ENCODE data around the gene AHCYL1. TPM values are rescaled to one million over a fixed set of nuclear protein-coding genes. Genes with fewer than 3 reads are reported as not detected.

Gene AHCYL1
- total and polyA plus RNA-seq, 2 donors (not counting 3 experiments of a cell fraction or from before 2014, with no cell fraction given): 49.2 to 74.2 TPM

DNA sequence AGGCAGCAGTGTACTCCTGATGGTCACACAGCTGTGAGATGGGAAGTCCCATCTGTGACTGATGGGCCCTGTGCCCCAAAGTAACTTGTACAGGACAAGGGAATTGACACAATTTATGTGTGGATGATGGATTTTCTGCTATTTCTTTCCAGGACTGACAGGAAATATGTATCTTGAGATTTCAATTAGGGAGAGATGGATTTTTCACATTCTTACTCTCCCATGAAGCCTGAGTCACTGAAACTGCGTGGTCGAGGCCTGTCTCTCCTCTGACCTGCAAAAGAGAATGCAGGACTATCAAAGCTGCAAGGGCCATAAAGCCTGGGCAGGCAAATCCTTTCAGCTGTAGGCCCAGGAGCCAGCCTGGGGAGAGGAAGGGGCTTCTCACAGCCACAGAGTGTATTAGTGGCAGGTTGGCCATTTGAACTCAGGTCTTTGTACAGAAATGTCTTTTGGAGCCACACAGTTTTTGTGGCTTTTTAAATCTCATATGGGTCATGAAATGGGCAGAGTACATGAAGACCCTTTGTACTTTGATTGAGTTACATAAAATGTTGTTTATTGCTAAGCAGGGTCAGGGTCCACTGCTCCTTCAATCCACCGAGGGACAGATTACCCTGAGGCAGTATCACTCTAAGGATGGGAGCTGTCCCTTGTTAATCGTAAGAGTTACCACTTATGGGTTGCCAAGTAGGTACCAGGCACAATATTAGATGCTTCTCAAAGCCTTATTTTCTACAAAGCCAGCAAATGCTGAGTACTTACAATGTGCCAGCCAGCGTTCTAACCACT is 71.1 kb downstream of the AHCYL1 start:
- Histone ChIP-seq H3K27ac (ENCODE audit: insufficient read depth, low read depth, low read length) (no peak overlapping the region), H4K20me1 (replicated peaks; ENCODE audit: control insufficient read depth, extremely low read depth, insufficient read depth, low read length) (no peaks in the 10 kb centered on the region), H3K4me2 (ENCODE audit: insufficient read depth, low read length) (no peak overlapping the region), H2AFZ (ENCODE audit: low read depth, low read length) (no peak overlapping the region), H3K9me3 (replicated peaks; ENCODE audit: control insufficient read depth, insufficient read depth, low read length) (no peaks in the 10 kb centered on the region), H3K36me3 (ENCODE audit: control insufficient read depth in 2 of 2, extremely low read depth in 1 of 2, insufficient read depth in 2 of 2, low read length in 2 of 2) (peaks cover 21 to 53% of the 10 kb centered on the region in 2 experiments), H3K4me1 (ENCODE audit: control insufficient read depth, extremely low read depth, insufficient read depth, low read length) (no peaks in the 10 kb centered on the region), H3K79me2 (ENCODE audit: control insufficient read depth, insufficient read depth, low read length) (no peaks in the 10 kb centered on the region), H3K9ac (replicated peaks; ENCODE audit: extremely low read depth, insufficient read depth, low read length) (no peak overlapping the region), H3K9me1 (replicated peaks; ENCODE audit: control insufficient read depth, extremely low read depth, insufficient read depth, low read length) (no peaks in the 10 kb centered on the region), H3K4me3 (replicated peaks in 1 of 3; ENCODE audit: insufficient read depth in 1 of 3, low read depth in 1 of 3, low read length in 3 of 3) (no peak overlapping the region), H3K27me3 (ENCODE audit: control insufficient read depth in 2 of 2, insufficient read depth in 2 of 2, low read length in 2 of 2) (no peaks in the 10 kb centered on the region)
- no peak for FAIRE-seq
- intact Hi-C loops (cut with micrococcal nuclease) (no loop called here), dilution Hi-C loops (cut with MboI; ENCODE audit: extremely low pct_ligation_motif_present, low sequenced_read_pairs) (no loop called here)
- CTCF ChIA-PET: interaction anchor here (5.5 to 6.5 kb wide), 2 partner anchors 49 to 404 kb away, joined by 30 to 65 read pairs; no protein-coding TSS in a partner anchor
- no TSS peak for BruUV-seq (replicated peaks)
- POLR2A ChIA-PET: no interaction called here
- TF ChIP-seq EZH2 (IDR thresholded peaks at IDR 0.05; ENCODE audit: borderline replicate concordance, low read depth, low read length, severe bottlenecking) (no peak), MYC (IDR thresholded peaks at IDR 0.05; ENCODE audit: low read depth, low read length) (no peak), POLR2AphosphoS5 (IDR thresholded peaks at IDR 0.05; ENCODE audit: insufficient read depth, low read depth, low read length) (no peak), FOS (IDR thresholded peaks at IDR 0.05; ENCODE audit: borderline replicate concordance, insufficient read depth, low read length) (no peak), JUN (IDR thresholded peaks at IDR 0.05; ENCODE audit: borderline replicate concordance, insufficient read depth, insufficient read length, low read depth) (no peak), GATA2 (IDR thresholded peaks at IDR 0.05; ENCODE audit: insufficient read depth, insufficient read length, low read depth, low read length) (no peak), POLR2A (IDR thresholded peaks at IDR 0.05; ENCODE audit: low read depth, low read length) (no peak)
- TF ChIP-seq, protein P1, sequence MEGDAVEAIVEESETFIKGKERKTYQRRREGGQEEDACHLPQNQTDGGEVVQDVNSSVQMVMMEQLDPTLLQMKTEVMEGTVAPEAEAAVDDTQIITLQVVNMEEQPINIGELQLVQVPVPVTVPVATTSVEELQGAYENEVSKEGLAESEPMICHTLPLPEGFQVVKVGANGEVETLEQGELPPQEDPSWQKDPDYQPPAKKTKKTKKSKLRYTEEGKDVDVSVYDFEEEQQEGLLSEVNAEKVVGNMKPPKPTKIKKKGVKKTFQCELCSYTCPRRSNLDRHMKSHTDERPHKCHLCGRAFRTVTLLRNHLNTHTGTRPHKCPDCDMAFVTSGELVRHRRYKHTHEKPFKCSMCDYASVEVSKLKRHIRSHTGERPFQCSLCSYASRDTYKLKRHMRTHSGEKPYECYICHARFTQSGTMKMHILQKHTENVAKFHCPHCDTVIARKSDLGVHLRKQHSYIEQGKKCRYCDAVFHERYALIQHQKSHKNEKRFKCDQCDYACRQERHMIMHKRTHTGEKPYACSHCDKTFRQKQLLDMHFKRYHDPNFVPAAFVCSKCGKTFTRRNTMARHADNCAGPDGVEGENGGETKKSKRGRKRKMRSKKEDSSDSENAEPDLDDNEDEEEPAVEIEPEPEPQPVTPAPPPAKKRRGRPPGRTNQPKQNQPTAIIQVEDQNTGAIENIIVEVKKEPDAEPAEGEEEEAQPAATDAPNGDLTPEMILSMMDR (IDR thresholded peaks at IDR 0.05; ENCODE audit: extremely low read depth in 1 of 2, insufficient read depth in 1 of 2, low read depth in 1 of 2, low read length in 2 of 2): no peak
- TF ChIP-seq, protein P2, sequence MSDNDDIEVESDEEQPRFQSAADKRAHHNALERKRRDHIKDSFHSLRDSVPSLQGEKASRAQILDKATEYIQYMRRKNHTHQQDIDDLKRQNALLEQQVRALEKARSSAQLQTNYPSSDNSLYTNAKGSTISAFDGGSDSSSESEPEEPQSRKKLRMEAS (IDR thresholded peaks at IDR 0.05; ENCODE audit: insufficient read depth, insufficient read length): no peak
- DNase-seq (ENCODE audit: low read depth, low spot score): no peak
